ENCODE data around the gene C4orf54. TPM values are rescaled to one million over a fixed set of nuclear protein-coding genes. Genes with fewer than 3 reads are reported as not detected.

Gene C4orf54
- total and polyA plus RNA-seq, 2 of the 8 experiments (the other 6 are each of a cell fraction or from before 2014, with no cell fraction given), result not detected

DNA sequence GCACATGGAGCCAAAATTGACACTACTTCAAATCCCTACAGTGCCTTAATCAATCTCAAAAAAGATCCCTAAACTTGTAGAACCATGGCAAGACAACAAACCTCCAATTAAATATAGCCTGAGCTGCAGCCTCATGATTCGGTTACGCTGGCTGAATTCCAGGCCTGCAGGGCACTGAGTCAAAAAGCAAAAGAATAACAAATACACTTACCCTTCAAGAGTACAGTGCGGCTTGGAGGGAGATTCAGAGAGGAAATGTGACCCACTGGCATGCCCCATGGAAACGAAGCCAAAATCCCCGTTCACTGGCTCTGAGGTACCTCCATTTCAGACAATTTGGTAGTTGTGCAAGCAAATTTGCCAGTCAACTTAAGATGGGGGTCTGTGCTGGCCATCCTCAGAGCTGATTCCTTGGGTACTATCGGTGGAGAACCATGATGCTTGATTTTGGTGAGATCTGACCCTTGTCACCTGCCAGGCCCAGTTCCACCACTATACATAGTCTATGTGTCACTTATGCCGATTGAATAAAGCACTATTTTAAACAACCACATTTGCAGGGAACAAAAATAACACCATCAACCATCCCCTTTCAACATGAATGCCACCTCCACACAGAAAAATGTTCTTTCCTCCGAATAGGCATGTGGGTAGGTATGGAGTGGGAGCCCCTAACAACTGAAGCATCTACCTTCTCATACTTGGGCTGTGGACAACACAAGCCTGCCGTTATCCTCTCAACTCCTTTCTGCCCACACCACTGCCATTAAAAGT is 2.1 kb downstream of the C4orf54 start:
- FAIRE-seq (no peak), DNase-seq (ENCODE audit: low read depth in 1 of 2, low spot score in 2 of 2) (no peak)
- Histone ChIP-seq H2BK5ac (ENCODE audit: low read depth, low read length) (no peak overlapping the region), H3K14ac (ENCODE audit: insufficient read length) (no peak overlapping the region), H3K4ac (replicated peaks; ENCODE audit: insufficient read length, low read depth, low read length) (no peak overlapping the region), H3K79me1 (ENCODE audit: low read depth, low read length) (no peaks in the 10 kb centered on the region), H2BK20ac (ENCODE audit: low read length) (no peak overlapping the region), H2BK12ac (ENCODE audit: low read depth, low read length) (no peak overlapping the region), H3K56ac (replicated peaks; ENCODE audit: insufficient read length, low read depth, low read length) (no peak overlapping the region), H2AFZ (ENCODE audit: low read length) (no peak overlapping the region), H3K79me2 (ENCODE audit: control insufficient read depth in 1 of 2, insufficient read depth in 2 of 2, low read length in 2 of 2) (no peaks in the 10 kb centered on the region), H3K4me1 (replicated peaks in 1 of 4; ENCODE audit: control insufficient read depth in 3 of 4, insufficient read depth in 4 of 4, low read length in 3 of 4) (no peaks in the 10 kb centered on the region; a peak in 1 of 7 replicates), H3K27me3 (replicated peaks in 1 of 4; ENCODE audit: control insufficient read depth in 3 of 4, extremely low read depth in 1 of 4, insufficient read depth in 3 of 4, low read length in 3 of 4) (no peaks in the 10 kb centered on the region), H3K4me3 (ENCODE audit: extremely low read depth in 1 of 4, insufficient read depth in 2 of 4, low read depth in 3 of 4, low read length in 4 of 4) (no peak overlapping the region), H3K36me3 (ENCODE audit: control insufficient read depth in 2 of 4, insufficient read depth in 4 of 4, low read length in 3 of 4) (no peaks in the 10 kb centered on the region), H3K4me2 (ENCODE audit: insufficient read depth in 1 of 2, low read depth in 2 of 2, low read length in 2 of 2) (no peak overlapping the region), H2BK15ac (ENCODE audit: low read length) (no peak overlapping the region), H3K18ac (ENCODE audit: extremely low read depth, low read length) (no peak overlapping the region), H2BK120ac (replicated peaks; ENCODE audit: low read depth, low read length) (no peak overlapping the region), H4K5ac (ENCODE audit: insufficient read length, low read depth, low read length) (no peak overlapping the region), H3K27ac (ENCODE audit: low read depth, low read length) (no peak overlapping the region), H2AK5ac (ENCODE audit: low read depth, low read length) (no peak overlapping the region), H4K91ac (replicated peaks; ENCODE audit: insufficient read length, low read length) (no peak overlapping the region), H3K23me2 (ENCODE audit: low read depth, low read length) (no peaks in the 10 kb centered on the region), H4K8ac (ENCODE audit: extremely low read depth, insufficient read depth, low read length) (no peak overlapping the region), H3K23ac (ENCODE audit: insufficient read length) (no peak overlapping the region), H3K9ac (replicated peaks in 1 of 4; ENCODE audit: extremely low read depth in 1 of 4, low read depth in 3 of 4, low read length in 3 of 4) (no peak overlapping the region), H4K20me1 (replicated peaks in 1 of 2; ENCODE audit: control insufficient read depth in 1 of 2, insufficient read depth in 2 of 2, low read length in 2 of 2) (no peaks in the 10 kb centered on the region), H3K9me3 (ENCODE audit: insufficient read depth in 2 of 2, low read depth in 1 of 2, low read length in 1 of 2) (no peaks in the 10 kb centered on the region)
- WGBS, 2 experiments (ENCODE audit: extremely low coverage in 1 of 2, insufficient coverage in 1 of 2, insufficient read length in 1 of 2, insufficient replicate concordance in 2 of 2, low coverage in 1 of 2, low lambda C conversion rate in 2 of 2, missing lambda C conversion rate in 1 of 2), result 90% methylated on average over 9 of the region's 9 CpGs; no CpG with 5 or more reads in 1 of the 2 experiments
- POLR2A ChIA-PET (ENCODE audit: partially characterized antibody), result no interaction called here
- CTCF ChIA-PET (ENCODE audit: partially characterized antibody), result no interaction called here
- no peak for TF ChIP-seq HDAC2 (IDR thresholded peaks at IDR 0.05; ENCODE audit: borderline replicate concordance in 1 of 2, low read depth in 2 of 2, low read length in 2 of 2)
- no peak for TF ChIP-seq CBX8 (IDR thresholded peaks at IDR 0.05; ENCODE audit: borderline replicate concordance, low read depth, low read length)
